ENCODE results near the gene MAFB. TPM values are rescaled to one million over a fixed set of nuclear protein-coding genes. Genes with fewer than 3 reads are reported as not detected.
A peak's percentile ranks its signal among the peaks of the same experiment; 100 is the strongest.

MAFB gene
- total RNA-seq, 2 donors from 2014 or later: 0.64 to 1.6 TPM

- Mint-ChIP-seq H3K27me3 (peaks cover 49 to 63% of the 10 kb centered on the region in 2 donors), H3K9me3 (no peaks in the 10 kb centered on the region), H3K4me3 (no peak overlapping the region), H3K4me1 (ENCODE audit: low read depth in 2 of 2) (peaks cover 4 to 5% of the 10 kb centered on the region in 2 donors), H3K27ac (no peak overlapping the region), H3K36me3 (no peaks in the 10 kb centered on the region)
- DNase-seq (ENCODE audit: low spot score): no peak
- ATAC-seq: no peak
Measured at GRCh38 chr20:40692240-40693011, 3.4 kb upstream of the MAFB start.

DNA sequence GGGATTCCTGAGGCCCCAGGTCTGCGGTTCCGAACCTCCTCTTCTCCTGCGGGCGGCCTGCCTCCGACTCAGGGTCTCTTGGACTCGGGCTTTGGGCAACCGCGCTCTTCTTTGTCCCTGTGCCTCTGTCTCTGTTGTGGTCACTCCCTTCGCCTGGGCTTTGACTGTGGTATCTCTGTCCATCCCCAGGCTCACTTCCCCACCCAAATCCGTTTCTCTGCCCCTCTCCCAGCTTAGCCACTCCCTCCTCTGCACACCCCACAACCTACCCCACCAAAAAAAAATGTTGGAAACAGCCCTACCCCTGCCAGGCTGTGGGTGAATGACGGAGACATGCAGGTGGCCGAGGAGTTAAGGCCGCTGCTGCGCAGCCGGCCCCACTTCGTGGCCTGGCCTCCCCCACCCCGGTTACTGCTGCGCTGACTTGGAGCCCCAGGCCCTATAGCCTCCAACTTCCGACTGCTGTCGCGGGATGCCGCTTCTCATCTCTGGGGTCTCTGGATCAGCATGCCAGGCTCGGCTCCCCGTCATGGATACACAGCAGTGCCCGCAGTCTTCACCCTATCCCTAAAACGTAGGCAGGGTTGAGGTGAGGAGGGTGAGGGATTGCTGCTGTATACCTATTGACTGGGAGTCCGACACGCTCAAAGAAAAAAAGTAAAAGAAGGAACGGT, 2.7 kb upstream of the MAFB start:
- Mint-ChIP-seq H3K27me3 (peaks cover 51 to 56% of the 10 kb centered on the region in 2 donors), H3K4me1 (ENCODE audit: low read depth in 2 of 2) (peaks cover 4 to 7% of the 10 kb centered on the region in 2 donors), H3K9me3 (no peaks in the 10 kb centered on the region), H3K4me3 (no peak overlapping the region), H3K27ac (no peak overlapping the region), H3K36me3 (no peaks in the 10 kb centered on the region)
- DNase-seq (ENCODE audit: low spot score) (no peak), ATAC-seq (no peak)

- Mint-ChIP-seq H3K27ac (no peak overlapping the region), H3K36me3 (no peaks in the 10 kb centered on the region), H3K4me3 (no peak overlapping the region), H3K27me3 (peaks cover 46 to 49% of the 10 kb centered on the region in 2 donors), H3K4me1 (ENCODE audit: low read depth in 2 of 2) (peaks cover 4 to 7% of the 10 kb centered on the region in 2 donors), H3K9me3 (no peaks in the 10 kb centered on the region)
- no peak for ATAC-seq
- DNase-seq (ENCODE audit: low spot score): no peak
Measured at GRCh38 chr20:40690836-40691565, 2.0 kb upstream of the MAFB start.

- ATAC-seq (peak; percentile 56 to 66), DNase-seq (ENCODE audit: low spot score) (peak; percentile 67)
- H3K4me3 Mint-ChIP-seq: peak overlapping the region; percentile 77
- peaks cover 40 to 51% of the 10 kb centered on the region in 2 donors for H3K27me3 Mint-ChIP-seq
- H3K36me3 Mint-ChIP-seq: no peaks in the 10 kb centered on the region
- peaks cover 4 to 7% of the 10 kb centered on the region in 2 donors for H3K4me1 Mint-ChIP-seq (ENCODE audit: low read depth in 2 of 2)
- no peaks in the 10 kb centered on the region for H3K9me3 Mint-ChIP-seq
- H3K27ac Mint-ChIP-seq: no peak overlapping the region
Measured at GRCh38 chr20:40689943-40690835, 1.2 kb upstream of the MAFB start.

GRCh38 chr20:40688129-40689099, 622 bp downstream of the MAFB start:
- no peak overlapping the region for H3K27ac Mint-ChIP-seq
- no peak for DNase-seq (ENCODE audit: low spot score)
- peaks cover 4 to 7% of the 10 kb centered on the region in 2 donors for H3K4me1 Mint-ChIP-seq (ENCODE audit: low read depth in 2 of 2)
- no peaks in the 10 kb centered on the region for H3K36me3 Mint-ChIP-seq
- H3K4me3 Mint-ChIP-seq: peak overlapping the region; percentile 77
- H3K27me3 Mint-ChIP-seq: peaks cover 40 to 48% of the 10 kb centered on the region in 2 donors
- peak; percentile 2 to 4 for ATAC-seq
- H3K9me3 Mint-ChIP-seq: no peaks in the 10 kb centered on the region

GRCh38 chr20:40687384-40688128, 1.5 kb downstream of the MAFB start:
- H3K4me3 Mint-ChIP-seq: no peak overlapping the region
- no peak for ATAC-seq
- no peak for DNase-seq (ENCODE audit: low spot score)
- no peaks in the 10 kb centered on the region for H3K9me3 Mint-ChIP-seq
- H3K36me3 Mint-ChIP-seq: no peaks in the 10 kb centered on the region
- H3K27me3 Mint-ChIP-seq: peaks cover 38 to 50% of the 10 kb centered on the region in 2 donors
- H3K4me1 Mint-ChIP-seq (ENCODE audit: low read depth in 2 of 2): peaks cover 4 to 10% of the 10 kb centered on the region in 2 donors
- no peak overlapping the region for H3K27ac Mint-ChIP-seq

- Mint-ChIP-seq H3K9me3 (no peaks in the 10 kb centered on the region), H3K4me3 (no peak overlapping the region), H3K36me3 (no peaks in the 10 kb centered on the region), H3K4me1 (ENCODE audit: low read depth in 2 of 2) (peaks cover 4 to 13% of the 10 kb centered on the region in 2 donors), H3K27ac (no peak overlapping the region), H3K27me3 (peaks cover 36 to 51% of the 10 kb centered on the region in 2 donors)
- DNase-seq (ENCODE audit: low spot score) (no peak), ATAC-seq (no peak)
Measured at GRCh38 chr20:40686893-40687292, 2.1 kb downstream of the MAFB start.

DNA sequence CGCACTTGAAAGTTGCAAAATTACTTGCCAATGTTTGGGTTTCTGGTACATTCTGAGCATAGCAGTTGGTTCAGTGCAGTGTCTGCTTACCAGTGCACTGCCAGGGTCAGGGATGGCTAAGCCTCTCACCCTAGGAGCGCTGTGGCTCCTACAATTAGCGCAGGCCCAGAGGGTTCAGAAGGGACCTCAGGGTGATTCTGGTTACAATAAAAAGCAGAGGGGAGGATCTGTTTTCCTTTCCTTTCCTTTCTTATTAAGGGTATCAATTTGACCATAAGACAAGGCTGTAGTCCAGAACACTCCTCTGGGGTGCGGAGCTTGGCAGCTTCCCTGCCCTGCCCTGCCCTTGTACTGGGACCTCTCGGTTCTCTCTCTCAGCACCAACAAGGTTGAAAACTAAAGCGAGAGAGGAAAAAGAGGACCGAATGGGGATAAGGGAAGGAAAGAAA, 2.6 kb downstream of the MAFB start:
- Mint-ChIP-seq H3K36me3 (no peaks in the 10 kb centered on the region), H3K27ac (no peak overlapping the region), H3K9me3 (no peaks in the 10 kb centered on the region), H3K4me1 (ENCODE audit: low read depth in 2 of 2) (peaks cover 4 to 13% of the 10 kb centered on the region in 2 donors), H3K27me3 (peaks cover 34 to 51% of the 10 kb centered on the region in 2 donors), H3K4me3 (no peak overlapping the region)
- no peak for DNase-seq (ENCODE audit: low spot score)
- ATAC-seq: no peak

DNA sequence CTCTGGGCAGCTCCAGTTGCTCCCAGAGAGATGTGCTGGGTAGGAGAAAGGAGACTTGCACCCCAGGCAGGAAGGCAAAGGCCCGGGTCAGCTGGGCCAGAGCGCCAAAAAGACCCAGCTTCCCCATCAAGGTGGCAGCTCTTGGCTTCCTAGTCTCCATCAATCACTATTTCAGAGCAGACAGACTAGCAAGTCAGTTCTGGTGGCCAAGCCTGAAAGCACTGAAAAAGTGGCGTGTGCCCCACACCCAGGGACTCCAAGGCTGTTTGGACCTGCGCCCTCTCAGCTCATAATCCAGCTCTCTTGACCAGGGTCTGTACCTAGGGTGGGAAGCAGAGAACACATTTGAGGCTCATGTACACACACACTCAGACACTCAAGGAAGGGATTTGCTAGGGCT, 3.7 kb downstream of the MAFB start:
- ATAC-seq: no peak
- H3K27ac Mint-ChIP-seq: no peak overlapping the region
- H3K9me3 Mint-ChIP-seq: no peaks in the 10 kb centered on the region

GRCh38 chr20:40683894-40684268, 5.2 kb downstream of the MAFB start:
- no peak overlapping the region for H3K4me3 Mint-ChIP-seq
- DNase-seq (ENCODE audit: low spot score) (no peak), ATAC-seq (no peak)
- peaks cover 40 to 56% of the 10 kb centered on the region in 2 donors for H3K27me3 Mint-ChIP-seq
- H3K9me3 Mint-ChIP-seq: no peaks in the 10 kb centered on the region
- H3K4me1 Mint-ChIP-seq (ENCODE audit: low read depth in 2 of 2): peaks cover 4 to 10% of the 10 kb centered on the region in 2 donors
- H3K36me3 Mint-ChIP-seq: no peaks in the 10 kb centered on the region
- no peak overlapping the region for H3K27ac Mint-ChIP-seq

More for the DNA sequence above, 3.7 kb downstream of the MAFB start:
- peaks cover 4 to 13% of the 10 kb centered on the region in 2 donors for H3K4me1 Mint-ChIP-seq (ENCODE audit: low read depth in 2 of 2)
- H3K4me3 Mint-ChIP-seq: no peak overlapping the region
- DNase-seq (ENCODE audit: low spot score): no peak
- H3K27me3 Mint-ChIP-seq: peaks cover 34 to 49% of the 10 kb centered on the region in 2 donors
- no peaks in the 10 kb centered on the region for H3K36me3 Mint-ChIP-seq

DNA sequence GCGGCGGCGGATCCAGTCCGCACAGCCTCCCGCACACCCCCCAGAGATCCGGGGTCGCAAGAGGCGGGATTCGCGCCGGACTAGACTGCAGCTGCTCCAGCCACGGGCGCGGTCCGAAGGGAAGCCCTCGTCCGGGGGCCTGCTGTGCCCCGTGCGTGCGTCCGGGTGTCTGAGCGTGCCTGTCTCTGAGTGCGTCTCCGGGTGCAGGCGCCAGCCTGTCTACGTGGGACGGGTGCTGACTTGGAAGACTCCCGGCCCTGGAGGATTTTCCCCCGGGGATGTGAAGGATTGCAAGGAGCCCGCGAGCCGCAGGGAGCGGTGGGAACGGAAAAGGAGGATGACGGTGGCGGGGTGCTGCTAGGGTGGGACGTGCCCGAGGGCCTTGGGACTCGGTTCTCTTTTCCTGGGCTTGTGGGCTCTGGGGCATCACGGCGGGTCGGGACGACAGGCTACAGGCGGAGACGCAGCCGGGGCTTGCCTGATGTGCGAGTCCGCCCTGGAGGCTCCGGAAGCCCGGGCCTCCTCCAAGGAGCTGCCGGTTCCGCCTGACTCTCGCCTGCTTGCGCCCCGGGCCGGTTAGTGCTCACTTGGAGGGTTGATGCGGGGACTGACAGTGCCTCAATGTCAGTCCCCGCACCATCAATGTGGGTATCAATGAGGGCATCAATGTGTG, 5.7 kb downstream of the MAFB start:
- ATAC-seq: peak in 1 of 2 donors; percentile 3
- Mint-ChIP-seq H3K36me3 (no peaks in the 10 kb centered on the region), H3K9me3 (no peaks in the 10 kb centered on the region), H3K4me3 (no peak overlapping the region), H3K27ac (no peak overlapping the region), H3K4me1 (ENCODE audit: low read depth in 2 of 2) (peaks cover 1 to 8% of the 10 kb centered on the region in 2 donors), H3K27me3 (peaks cover 40 to 56% of the 10 kb centered on the region in 2 donors)
- DNase-seq (ENCODE audit: low spot score): no peak

Data from natural killer cell treated with Interleukin-12 subunit alpha and Interleukin-12 subunit beta and Interleukin-15 and Interleukin-18, amount 100 ng/mL, for 72 hours (primary cell).